H1 (cell line): ENCODE data around the gene COL5A1. TPM values are rescaled to one million over a fixed set of nuclear protein-coding genes. Genes with fewer than 3 reads are reported as not detected.

Source experiments
- CBX5 ChIP-seq: fragments of 300-800, 300-1000 bp; sonication (generic); IDR thresholded peaks from 2 replicates; pipeline ENCODE4 v1.7.1; 2016; ENCODE audit warnings: antibody characterized with exemption, low read length, low read depth
- CHD7 ChIP-seq: fragments of 300-600 bp; sonication (generic); IDR thresholded peaks from 2 replicates; pipeline ENCODE4 v1.7.1; 2012; ENCODE audit warnings: low read length, moderate library complexity, mild to moderate bottlenecking, inconsistent platforms; ENCODE audit not compliant: insufficient replicate concordance
- MAX ChIP-seq: IDR thresholded peaks from 2 replicates; pipeline ENCODE4 v1.6.1; 2012; ENCODE audit warnings: inconsistent platforms
- TEAD4 ChIP-seq: IDR thresholded peaks from 2 replicates; pipeline ENCODE4 v1.6.1; 2012; ENCODE audit warnings: low read depth, low read length, inconsistent platforms, mixed read lengths
- polyA plus RNA-seq, 7 experiments: library from polyadenylated mRNA; depleted of rRNA in 3 of 7; stranded (reverse) in 5 of 7; unstranded in 2 of 7; fragments of >200 nt in 5 of 7; fragments of 200-250 nt in 2 of 7; gene quantifications; 1 replicate in 5 of 7; 2 replicates in 1 of 7; 4 replicates in 1 of 7; pipeline versions ENCODE4 v1.2.1 to v1.2.3, GENCODE V29; 2011 to 2013; ENCODE audit warnings: missing spikeins in 2 of 7, mixed read lengths in 2 of 7
- total RNA-seq: library from RNA; stranded (reverse); fragmentation: NEBNext Ultra II Directional; extraction: Animal tissue kit (Norgen Biotek cat#: 25700); gene quantifications from 2 replicates; pipeline ENCODE4 v1.2.1, GENCODE V29; 2021

The COL5A1 gene
- total and polyA plus RNA-seq, 2 of the 8 experiments (the other 6 are each of a cell fraction or from before 2014, with no cell fraction given), result 3.8 to 12.0 TPM

- TF ChIP-seq CHD7, result no peak
- no peak for TF ChIP-seq CBX5
- TF ChIP-seq TEAD4, result no peak
- no peak for TF ChIP-seq MAX
- TF ChIP-seq, all 59 proteins: peak for 0
Measured at GRCh38 chr9:134765785-134766184, 124.2 kb downstream of the COL5A1 start (continued).
